ENCODE measurements around the gene TPH1. TPM values are rescaled to one million over a fixed set of nuclear protein-coding genes. Genes with fewer than 3 reads are reported as not detected.

The TPH1 gene
- total RNA-seq, 1 donor from 2014 or later, result not detected

DNA sequence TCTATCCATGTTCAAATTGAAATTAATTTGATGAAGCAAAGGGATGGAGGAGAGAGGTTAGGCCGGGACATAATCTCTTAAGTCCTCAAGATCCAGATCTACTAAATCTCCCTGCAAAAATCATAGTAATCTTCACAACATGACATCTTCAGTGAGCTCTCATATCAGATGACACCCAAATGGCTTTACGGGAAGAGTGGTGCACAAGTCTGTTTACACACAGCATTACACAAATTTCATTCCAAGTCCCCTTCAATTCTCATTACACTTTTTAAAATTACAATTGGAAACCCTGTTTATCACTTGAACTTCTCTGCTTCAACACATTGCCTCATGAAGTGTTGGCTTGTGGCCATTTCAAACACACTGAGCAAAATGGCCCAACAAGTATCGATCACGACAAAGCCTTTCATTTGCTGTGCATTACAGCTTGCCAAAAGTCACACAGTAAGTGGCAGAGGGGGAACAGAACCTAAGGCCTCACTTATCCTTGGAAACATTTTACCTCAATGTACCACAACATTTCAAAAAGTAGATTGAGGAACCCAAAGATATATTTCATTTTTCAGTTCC, 17.9 kb upstream of the TPH1 start:
- no peak for DNase-seq (ENCODE audit: low read depth)
- TF ChIP-seq, protein P1, sequence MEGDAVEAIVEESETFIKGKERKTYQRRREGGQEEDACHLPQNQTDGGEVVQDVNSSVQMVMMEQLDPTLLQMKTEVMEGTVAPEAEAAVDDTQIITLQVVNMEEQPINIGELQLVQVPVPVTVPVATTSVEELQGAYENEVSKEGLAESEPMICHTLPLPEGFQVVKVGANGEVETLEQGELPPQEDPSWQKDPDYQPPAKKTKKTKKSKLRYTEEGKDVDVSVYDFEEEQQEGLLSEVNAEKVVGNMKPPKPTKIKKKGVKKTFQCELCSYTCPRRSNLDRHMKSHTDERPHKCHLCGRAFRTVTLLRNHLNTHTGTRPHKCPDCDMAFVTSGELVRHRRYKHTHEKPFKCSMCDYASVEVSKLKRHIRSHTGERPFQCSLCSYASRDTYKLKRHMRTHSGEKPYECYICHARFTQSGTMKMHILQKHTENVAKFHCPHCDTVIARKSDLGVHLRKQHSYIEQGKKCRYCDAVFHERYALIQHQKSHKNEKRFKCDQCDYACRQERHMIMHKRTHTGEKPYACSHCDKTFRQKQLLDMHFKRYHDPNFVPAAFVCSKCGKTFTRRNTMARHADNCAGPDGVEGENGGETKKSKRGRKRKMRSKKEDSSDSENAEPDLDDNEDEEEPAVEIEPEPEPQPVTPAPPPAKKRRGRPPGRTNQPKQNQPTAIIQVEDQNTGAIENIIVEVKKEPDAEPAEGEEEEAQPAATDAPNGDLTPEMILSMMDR (conservative IDR thresholded peaks at IDR 0.05; ENCODE audit: low read depth, low read length), result no peak
- H3K4me3 ChIP-seq (ENCODE audit: low read depth, low read length), result no peak overlapping the region

GRCh38 chr11:18063125-18063524, 17.1 kb upstream of the TPH1 start:
- TF ChIP-seq, protein P1 (conservative IDR thresholded peaks at IDR 0.05; ENCODE audit: low read depth, low read length), result no peak
- no peak for DNase-seq (ENCODE audit: low read depth)
- H3K4me3 ChIP-seq (ENCODE audit: low read depth, low read length), result no peak overlapping the region

GRCh38 chr11:18061351-18061750, 15.3 kb upstream of the TPH1 start:
- TF ChIP-seq, protein P1 (conservative IDR thresholded peaks at IDR 0.05; ENCODE audit: low read depth, low read length), result no peak
- DNase-seq (ENCODE audit: low read depth), result no peak

GRCh38 chr11:18056561-18057181, 10.6 kb upstream of the TPH1 start:
- no peak for DNase-seq (ENCODE audit: low read depth)
- no peak overlapping the region for H3K4me3 ChIP-seq (ENCODE audit: low read depth, low read length)
- TF ChIP-seq, protein P1 (conservative IDR thresholded peaks at IDR 0.05; ENCODE audit: low read depth, low read length), result no peak

More at GRCh38 chr11:18061351-18061750, 15.3 kb upstream of the TPH1 start:
- no peak overlapping the region for H3K4me3 ChIP-seq (ENCODE audit: low read depth, low read length)

DNA sequence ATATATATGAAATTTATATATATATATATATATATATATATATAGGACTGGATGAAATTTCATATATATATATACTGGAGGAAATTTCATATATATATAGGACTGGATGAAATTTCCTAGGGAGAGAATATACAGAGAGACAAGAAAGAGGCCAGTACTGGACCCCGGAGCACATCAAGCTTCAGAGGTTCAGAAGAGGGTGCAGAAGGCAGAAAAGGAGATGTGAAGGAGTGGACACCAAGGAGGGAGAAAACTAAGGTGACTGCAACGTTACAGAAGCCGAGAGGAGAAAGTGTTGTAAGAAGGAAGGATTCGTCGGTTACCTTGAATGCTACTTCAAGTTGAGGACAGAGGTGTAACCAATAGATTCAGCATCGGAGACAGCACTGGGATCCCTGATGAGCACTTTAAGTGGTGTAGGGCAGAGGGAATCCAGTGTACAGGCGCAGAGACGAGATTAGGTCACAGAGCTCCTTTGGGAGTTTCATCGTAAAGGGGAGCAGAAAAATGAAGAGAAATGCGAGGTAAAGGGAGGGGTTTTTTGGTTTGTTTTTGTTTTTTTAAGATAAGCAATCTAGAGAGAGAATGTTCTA, 8.5 kb upstream of the TPH1 start:
- no peak for DNase-seq (ENCODE audit: low read depth)
- H3K4me3 ChIP-seq (ENCODE audit: low read depth, low read length), result no peak overlapping the region
- TF ChIP-seq, protein P1 (conservative IDR thresholded peaks at IDR 0.05; ENCODE audit: low read depth, low read length), result no peak

DNA sequence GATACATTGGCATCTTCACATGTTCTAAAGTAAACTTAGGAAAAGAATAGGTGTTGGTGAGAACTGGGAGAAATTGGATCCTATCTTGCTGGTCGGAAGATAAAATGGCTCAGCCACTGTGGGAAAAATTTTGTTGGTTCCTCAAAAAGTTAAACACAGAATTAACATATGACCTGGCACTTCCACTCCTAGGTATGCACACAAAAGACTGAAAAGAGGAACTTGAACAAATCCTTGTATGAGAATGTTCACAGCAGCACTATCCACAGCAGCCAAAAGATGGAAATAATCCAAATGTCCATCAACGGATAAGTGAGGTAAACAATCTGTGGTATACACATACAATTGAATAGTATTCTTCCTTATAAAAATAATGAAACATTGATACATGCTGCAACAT, 4.8 kb upstream of the TPH1 start:
- no peak for DNase-seq (ENCODE audit: low read depth)
- H3K4me3 ChIP-seq (ENCODE audit: low read depth, low read length), result no peak overlapping the region
- TF ChIP-seq, protein P1 (conservative IDR thresholded peaks at IDR 0.05; ENCODE audit: low read depth, low read length), result no peak
